GM19452 (cell line): ENCODE measurements around the gene PTPN6.
"Not testable (repeated sequence)": the region's sequence is repeated elsewhere in the genome, so short reads cannot be mapped to it uniquely, and the experiment has no call there.

Source experiments
- ATAC-seq: cut with Tn5 transposase; IDR thresholded peaks from one replicate; pipeline ENCODE4 v1.9.1; 2021; ENCODE audit not compliant: unreplicated experiment

Gene PTPN6

GRCh38 chr12:6950811-6951540, at the start of gene PTPN6:
PTPN6 (plus strand) TSS chr12:6951356; CDS start chr12:6951513, 157 bp downstream.
- ATAC-seq, result no peak

- ATAC-seq, result no peak
Measured at GRCh38 chr12:6902448-6902847, 48.7 kb upstream of the PTPN6 start.

GRCh38 chr12:6903722-6904121, 47.4 kb upstream of the PTPN6 start:
- ATAC-seq, result no peak

GRCh38 chr12:6904280-6905276, 46.6 kb upstream of the PTPN6 start, which contains the start of gene LRRC23:
LRRC23 (plus strand) TSS chr12:6904822; CDS start chr12:6905634, 812 bp downstream.
- peak; percentile 91 for ATAC-seq

GRCh38 chr12:6905414-6906040, 45.6 kb upstream of the PTPN6 start:
- ATAC-seq, result no peak

GRCh38 chr12:6908141-6908540, 43.0 kb upstream of the PTPN6 start:
- ATAC-seq, result not testable (repeated sequence)

GRCh38 chr12:6909421-6910145, 41.6 kb upstream of the PTPN6 start:
- ATAC-seq, result no peak

GRCh38 chr12:6912164-6912935, 38.8 kb upstream of the PTPN6 start:
- ATAC-seq, result no peak

GRCh38 chr12:6914246-6914946, 36.8 kb upstream of the PTPN6 start, which contains the start of gene ENO2:
ENO2 (plus strand) TSS chr12:6914580; CDS start chr12:6915833, 1,253 bp downstream.
- peak; percentile 68 for ATAC-seq

- no peak for ATAC-seq
Measured at GRCh38 chr12:6914947-6915788, 36.0 kb upstream of the PTPN6 start.

GRCh38 chr12:6915789-6916285, 35.3 kb upstream of the PTPN6 start:
- no peak for ATAC-seq

GRCh38 chr12:6916426-6917200, 34.5 kb upstream of the PTPN6 start:
- ATAC-seq, result no peak

- ATAC-seq, result no peak
Measured at GRCh38 chr12:6917491-6918231, 33.5 kb upstream of the PTPN6 start.

GRCh38 chr12:6919588-6919987, 31.6 kb upstream of the PTPN6 start:
- ATAC-seq, result no peak

- ATAC-seq, result no peak
Measured at GRCh38 chr12:6921539-6921938, 29.6 kb upstream of the PTPN6 start.
